Esophagus squamous epithelium (tissue), 4 donors: ENCODE data around the gene CYP39A1.

Source experiments
- CTCF ChIP-seq, 6 experiments: fragments of 450-650 bp in 4 of 6; fragments of 200-600 bp in 2 of 6; sonication (generic) in 2 of 6; IDR thresholded peaks; one replicate each; pipeline ENCODE4 v1.5.1; 2016 to 2019; ENCODE audit warnings: antibody characterized with exemption in 6 of 6, mild to moderate bottlenecking in 4 of 6, moderate library complexity in 4 of 6
- POLR2A ChIP-seq, 4 donors: fragments of 450-650 bp; IDR thresholded peaks; one replicate each; pipeline ENCODE4 v1.6.1; 2017; ENCODE audit warnings: antibody characterized with exemption in 4 of 4, mild to moderate bottlenecking in 4 of 4, moderate library complexity in 3 of 4

- TF ChIP-seq POLR2A (IDR thresholded peaks at IDR 0.05) (no peak), CTCF (IDR thresholded peaks at IDR 0.05) (no peak)
These were observed 151.2 kb downstream of the CYP39A1 start for GRCh38 chr6:46501136-46502089.
